ENCODE measurements around the gene SOX6.
A peak's percentile ranks its signal among the peaks of the same experiment; 100 is the strongest.

SOX6 gene

GRCh38 chr11:16117989-16118756 lies 238.2 kb downstream of the SOX6 start:
- H3K27ac Mint-ChIP-seq: no peak overlapping the region
- no peak for DNase-seq
- no peak overlapping the region for H3K4me3 Mint-ChIP-seq
- no peak for TF ChIP-seq CTCF (IDR thresholded peaks at IDR 0.05)
- H3K4me1 Mint-ChIP-seq: peaks cover 9% of the 10 kb centered on the region
- peaks cover 5% of the 10 kb centered on the region for H3K27me3 Mint-ChIP-seq (ENCODE audit: low read depth, poor library complexity)
- no peaks in the 10 kb centered on the region for H3K36me3 Mint-ChIP-seq (ENCODE audit: low read depth)
- no peaks in the 10 kb centered on the region for H3K9me3 Mint-ChIP-seq

DNA sequence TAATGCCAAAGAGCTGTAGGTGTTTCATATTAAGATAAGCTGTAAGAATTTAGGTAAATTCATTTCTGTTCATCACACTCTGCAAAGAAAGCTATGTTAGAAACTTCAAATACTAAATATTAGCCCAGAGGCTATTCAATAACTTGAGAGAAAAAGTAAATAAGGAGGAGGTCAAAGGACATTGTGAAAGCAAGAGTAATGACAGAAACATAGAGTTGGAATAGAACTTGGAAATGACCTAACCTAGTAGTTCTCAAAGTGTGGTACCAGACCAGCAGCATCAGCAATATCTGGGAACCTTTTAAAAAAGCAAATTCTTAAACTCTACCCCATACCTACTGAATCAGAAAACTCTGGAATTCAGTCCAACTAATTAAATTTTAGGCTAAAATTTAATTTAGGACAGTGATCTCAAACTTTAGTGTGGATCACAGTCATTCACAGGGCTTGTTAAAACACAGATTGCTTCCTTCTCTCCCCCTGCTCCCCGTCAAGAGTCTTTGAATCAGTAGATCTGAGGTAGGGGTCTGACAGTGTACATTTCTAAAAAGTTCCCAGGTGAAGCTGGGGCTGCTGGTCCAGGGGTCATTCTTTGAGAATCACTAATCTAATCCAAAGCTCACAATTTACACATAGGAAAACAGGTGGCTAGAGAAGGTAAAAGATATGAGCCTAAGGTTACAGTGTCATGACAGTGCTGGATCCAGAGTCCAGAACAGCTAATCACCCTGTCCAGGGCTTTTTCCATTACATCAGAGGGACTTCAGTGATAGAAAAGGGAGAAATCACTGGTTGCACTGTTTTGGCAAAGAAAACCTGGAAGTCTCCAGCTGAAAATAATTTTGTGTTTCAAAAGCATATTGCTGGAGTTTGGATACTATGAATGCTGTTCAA lies 241.1 kb downstream of the SOX6 start:
- H3K27ac Mint-ChIP-seq: no peak overlapping the region
- H3K36me3 Mint-ChIP-seq (ENCODE audit: low read depth): no peaks in the 10 kb centered on the region
- no peak for TF ChIP-seq CTCF (IDR thresholded peaks at IDR 0.05)
- no peaks in the 10 kb centered on the region for H3K9me3 Mint-ChIP-seq
- H3K4me1 Mint-ChIP-seq: peaks cover 37% of the 10 kb centered on the region
- H3K4me3 Mint-ChIP-seq: no peak overlapping the region
- no peak for DNase-seq
- H3K27me3 Mint-ChIP-seq (ENCODE audit: low read depth, poor library complexity): peaks cover 5% of the 10 kb centered on the region

DNA sequence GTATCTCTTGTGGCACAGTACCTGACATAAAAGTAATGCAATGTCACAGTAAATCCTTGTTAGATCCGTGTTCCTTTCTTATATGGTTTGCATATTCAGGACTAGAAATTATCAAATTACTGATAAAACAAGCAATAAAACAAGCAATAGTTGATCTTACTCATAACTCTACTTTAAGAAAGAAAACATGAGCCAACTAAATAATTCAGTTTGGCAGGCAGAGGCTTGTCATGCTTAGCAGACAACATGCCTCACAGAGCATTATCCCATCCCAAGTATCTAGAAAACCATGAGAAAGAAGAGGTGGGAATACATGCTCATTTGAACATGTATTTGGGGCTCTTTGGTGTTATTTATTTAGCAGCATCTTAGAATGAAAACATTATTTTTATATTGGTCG lies 241.9 kb downstream of the SOX6 start:
- DNase-seq: no peak
- Mint-ChIP-seq H3K4me1 (peaks cover 41% of the 10 kb centered on the region), H3K9me3 (no peaks in the 10 kb centered on the region), H3K4me3 (no peak overlapping the region), H3K27me3 (ENCODE audit: low read depth, poor library complexity) (peaks cover 5% of the 10 kb centered on the region), H3K36me3 (ENCODE audit: low read depth) (no peaks in the 10 kb centered on the region), H3K27ac (no peak overlapping the region)
- no peak for TF ChIP-seq CTCF (IDR thresholded peaks at IDR 0.05)

DNA sequence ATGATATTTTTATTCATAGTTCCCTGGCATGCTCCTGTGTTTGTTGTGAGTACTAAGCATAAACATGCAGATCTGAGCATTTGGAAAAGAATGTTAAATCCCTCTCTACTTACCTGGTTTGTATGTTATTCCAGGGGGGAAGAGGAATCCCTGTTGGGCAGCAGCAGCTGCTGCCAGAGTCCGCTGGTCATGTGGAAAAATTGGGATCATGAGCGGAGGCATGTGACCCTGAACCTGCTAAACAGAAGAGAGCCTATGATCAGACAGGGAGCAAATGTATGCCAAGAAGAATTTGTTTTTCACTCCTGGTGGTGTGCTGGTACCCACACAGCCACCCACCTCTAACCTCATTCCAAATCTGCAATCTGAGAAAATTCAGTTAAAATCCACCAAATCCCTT lies 244.7 kb downstream of the SOX6 start:
- H3K27me3 Mint-ChIP-seq (ENCODE audit: low read depth, poor library complexity): no peaks in the 10 kb centered on the region
- peaks cover 36% of the 10 kb centered on the region for H3K4me1 Mint-ChIP-seq
- H3K4me3 Mint-ChIP-seq: no peak overlapping the region
- peaks cover 5% of the 10 kb centered on the region for H3K9me3 Mint-ChIP-seq
- H3K36me3 Mint-ChIP-seq (ENCODE audit: low read depth): peaks cover 3% of the 10 kb centered on the region
- peak; percentile 2 for DNase-seq
- no peak for TF ChIP-seq CTCF (IDR thresholded peaks at IDR 0.05)
- no peak overlapping the region for H3K27ac Mint-ChIP-seq

- Mint-ChIP-seq H3K4me1 (peaks cover 36% of the 10 kb centered on the region), H3K27me3 (ENCODE audit: low read depth, poor library complexity) (no peaks in the 10 kb centered on the region), H3K9me3 (peaks cover 13% of the 10 kb centered on the region), H3K36me3 (ENCODE audit: low read depth) (peaks cover 11% of the 10 kb centered on the region), H3K27ac (peak overlapping the region; percentile 84), H3K4me3 (no peak overlapping the region)
- DNase-seq: no peak
- TF ChIP-seq CTCF (IDR thresholded peaks at IDR 0.05): no peak
These were observed 245.5 kb downstream of the SOX6 start for GRCh38 chr11:16110886-16111285.

All from nephron progenitor cell (in vitro differentiated cells).